ENCODE measurements around the gene RPS24.
"Not testable (repeated sequence)": the region's sequence is repeated elsewhere in the genome, so short reads cannot be mapped to it uniquely, and the experiment has no call there.

RPS24 gene

GRCh38 chr10:78069151-78069550 is 35.5 kb downstream of the RPS24 start:
- H3K27ac ChIP-seq (ENCODE audit: low read depth, low read length), result no peak overlapping the region
- H3K27me3 ChIP-seq (ENCODE audit: insufficient read depth, low read length), result peaks cover 12% of the 10 kb centered on the region; the same call in 1 of the 2 replicates
- no peaks in the 10 kb centered on the region for H3K4me1 ChIP-seq (ENCODE audit: control insufficient read depth, insufficient read depth, low read length, unreplicated experiment)
- no peak overlapping the region for H3K4me3 ChIP-seq (ENCODE audit: low read depth, low read length)
- no peak overlapping the region for H2AFZ ChIP-seq (ENCODE audit: low read length, unreplicated experiment)
- no peaks in the 10 kb centered on the region for H3K36me3 ChIP-seq (ENCODE audit: insufficient read depth, low read length)
- no peaks in the 10 kb centered on the region for H3K79me2 ChIP-seq (ENCODE audit: control insufficient read depth, insufficient read depth, low read length, unreplicated experiment)

GRCh38 chr10:78070064-78070463 is 36.4 kb downstream of the RPS24 start:
- not testable (repeated sequence) for H3K4me1 ChIP-seq (ENCODE audit: control insufficient read depth, insufficient read depth, low read length, unreplicated experiment); H3K36me3 ChIP-seq (ENCODE audit: insufficient read depth, low read length); H3K4me3 ChIP-seq (ENCODE audit: low read depth, low read length); H2AFZ ChIP-seq (ENCODE audit: low read length, unreplicated experiment); H3K27ac ChIP-seq (ENCODE audit: low read depth, low read length); H3K79me2 ChIP-seq (ENCODE audit: control insufficient read depth, insufficient read depth, low read length, unreplicated experiment)
- H3K27me3 ChIP-seq (ENCODE audit: insufficient read depth, low read length), result peaks cover 12% of the 10 kb centered on the region; the same call in 1 of the 2 replicates

- Histone ChIP-seq H2AFZ (ENCODE audit: low read length, unreplicated experiment) (no peak overlapping the region), H3K27me3 (ENCODE audit: insufficient read depth, low read length) (peaks cover 12% of the 10 kb centered on the region; the same call in 1 of the 2 replicates), H3K36me3 (ENCODE audit: insufficient read depth, low read length) (no peaks in the 10 kb centered on the region), H3K27ac (ENCODE audit: low read depth, low read length) (no peak overlapping the region), H3K79me2 (ENCODE audit: control insufficient read depth, insufficient read depth, low read length, unreplicated experiment) (no peaks in the 10 kb centered on the region), H3K4me3 (ENCODE audit: low read depth, low read length) (no peak overlapping the region), H3K4me1 (ENCODE audit: control insufficient read depth, insufficient read depth, low read length, unreplicated experiment) (no peaks in the 10 kb centered on the region)
Observed at GRCh38 chr10:78070726-78071125, 37.1 kb downstream of the RPS24 start.

- Histone ChIP-seq H2AFZ (ENCODE audit: low read length, unreplicated experiment) (no peak overlapping the region), H3K4me1 (ENCODE audit: control insufficient read depth, insufficient read depth, low read length, unreplicated experiment) (no peaks in the 10 kb centered on the region), H3K36me3 (ENCODE audit: insufficient read depth, low read length) (no peaks in the 10 kb centered on the region), H3K79me2 (ENCODE audit: control insufficient read depth, insufficient read depth, low read length, unreplicated experiment) (no peaks in the 10 kb centered on the region), H3K27ac (ENCODE audit: low read depth, low read length) (no peak overlapping the region), H3K4me3 (ENCODE audit: low read depth, low read length) (no peak overlapping the region), H3K27me3 (ENCODE audit: insufficient read depth, low read length) (peaks cover 12% of the 10 kb centered on the region; the same call in 1 of the 2 replicates)
Observed at GRCh38 chr10:78071140-78071856, 37.6 kb downstream of the RPS24 start.

DNA sequence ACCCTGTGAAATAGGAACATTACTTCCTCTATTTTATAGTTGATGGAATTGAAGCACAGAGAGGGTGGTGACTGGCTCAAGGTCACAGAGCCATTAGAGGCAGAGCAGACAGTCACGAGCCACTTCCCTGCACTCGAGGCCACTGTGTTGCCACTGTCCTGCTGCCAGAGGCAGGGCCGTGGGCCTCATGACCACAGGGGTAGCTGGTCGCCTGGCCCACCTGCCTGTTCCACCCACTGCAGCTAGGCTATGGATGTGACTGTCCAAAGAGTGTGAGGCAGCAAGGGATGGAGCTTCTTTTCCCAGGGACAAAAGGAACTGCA is 38.2 kb downstream of the RPS24 start:
- H3K27ac ChIP-seq (ENCODE audit: low read depth, low read length), result no peak overlapping the region
- no peaks in the 10 kb centered on the region for H3K79me2 ChIP-seq (ENCODE audit: control insufficient read depth, insufficient read depth, low read length, unreplicated experiment)
- no peak overlapping the region for H2AFZ ChIP-seq (ENCODE audit: low read length, unreplicated experiment)
- H3K27me3 ChIP-seq (ENCODE audit: insufficient read depth, low read length), result peaks cover 12% of the 10 kb centered on the region; the same call in 1 of the 2 replicates
- no peaks in the 10 kb centered on the region for H3K4me1 ChIP-seq (ENCODE audit: control insufficient read depth, insufficient read depth, low read length, unreplicated experiment)
- H3K4me3 ChIP-seq (ENCODE audit: low read depth, low read length), result no peak overlapping the region
- H3K36me3 ChIP-seq (ENCODE audit: insufficient read depth, low read length), result no peaks in the 10 kb centered on the region

DNA sequence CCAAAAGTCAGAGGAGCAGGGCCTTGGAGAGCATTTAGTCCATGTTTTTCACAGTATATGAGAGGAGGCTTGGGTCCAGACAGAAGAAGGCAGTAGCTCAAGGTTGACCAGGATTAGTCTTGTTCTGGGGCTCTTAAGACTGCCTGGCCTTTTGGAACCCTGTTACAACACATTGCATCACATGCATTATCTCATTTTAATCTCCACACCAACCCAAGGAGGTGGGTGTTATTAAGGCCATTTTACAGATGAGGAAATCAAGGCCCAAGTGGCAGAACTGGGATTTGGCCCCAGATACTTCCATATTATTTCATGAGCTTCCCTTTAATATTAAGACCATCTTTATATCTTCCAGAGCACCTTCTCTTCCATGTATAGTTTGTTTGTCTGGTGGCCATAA is 38.8 kb downstream of the RPS24 start:
- H3K79me2 ChIP-seq (ENCODE audit: control insufficient read depth, insufficient read depth, low read length, unreplicated experiment), result no peaks in the 10 kb centered on the region
- H3K4me1 ChIP-seq (ENCODE audit: control insufficient read depth, insufficient read depth, low read length, unreplicated experiment), result no peaks in the 10 kb centered on the region
- no peak overlapping the region for H3K27ac ChIP-seq (ENCODE audit: low read depth, low read length)
- H3K36me3 ChIP-seq (ENCODE audit: insufficient read depth, low read length), result no peaks in the 10 kb centered on the region
- H3K4me3 ChIP-seq (ENCODE audit: low read depth, low read length), result no peak overlapping the region
- peaks cover 12% of the 10 kb centered on the region; the same call in 1 of the 2 replicates for H3K27me3 ChIP-seq (ENCODE audit: insufficient read depth, low read length)
- H2AFZ ChIP-seq (ENCODE audit: low read length, unreplicated experiment), result no peak overlapping the region

DNA sequence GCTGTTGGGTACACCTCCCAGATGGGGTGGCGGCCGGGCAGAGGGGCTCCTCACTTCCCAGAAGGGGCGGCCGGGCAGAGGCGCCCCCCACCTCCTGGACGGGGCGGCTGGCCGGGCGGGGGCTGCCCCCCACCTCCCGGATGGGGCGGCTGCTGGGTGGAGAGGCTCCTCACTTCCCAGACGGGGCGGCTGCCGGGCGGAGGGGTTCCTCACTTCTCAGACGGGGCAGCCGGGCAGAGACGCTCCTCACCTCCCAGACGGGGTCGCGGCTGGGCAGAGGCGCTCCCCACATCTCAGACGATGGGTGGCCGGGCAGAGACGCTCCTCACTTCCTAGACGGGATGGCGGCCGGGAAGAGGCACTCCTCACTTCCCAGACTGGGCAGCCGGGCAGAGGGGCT is 42.1 kb downstream of the RPS24 start:
- H3K4me1 ChIP-seq (ENCODE audit: control insufficient read depth, insufficient read depth, low read length, unreplicated experiment); H3K27ac ChIP-seq (ENCODE audit: low read depth, low read length); H3K4me3 ChIP-seq (ENCODE audit: low read depth, low read length); H2AFZ ChIP-seq (ENCODE audit: low read length, unreplicated experiment); H3K27me3 ChIP-seq (ENCODE audit: insufficient read depth, low read length); H3K36me3 ChIP-seq (ENCODE audit: insufficient read depth, low read length); H3K79me2 ChIP-seq (ENCODE audit: control insufficient read depth, insufficient read depth, low read length, unreplicated experiment): not testable (repeated sequence)

GRCh38 chr10:78078539-78079330 is 45.1 kb downstream of the RPS24 start:
- Histone ChIP-seq H3K79me2 (ENCODE audit: control insufficient read depth, insufficient read depth, low read length, unreplicated experiment) (no peaks in the 10 kb centered on the region), H3K36me3 (ENCODE audit: insufficient read depth, low read length) (no peaks in the 10 kb centered on the region), H3K4me1 (ENCODE audit: control insufficient read depth, insufficient read depth, low read length, unreplicated experiment) (no peaks in the 10 kb centered on the region), H3K27me3 (ENCODE audit: insufficient read depth, low read length) (no peaks in the 10 kb centered on the region; the same call in 1 of the 2 replicates), H3K27ac (ENCODE audit: low read depth, low read length) (no peak overlapping the region), H3K4me3 (ENCODE audit: low read depth, low read length) (no peak overlapping the region), H2AFZ (ENCODE audit: low read length, unreplicated experiment) (no peak overlapping the region)

DNA sequence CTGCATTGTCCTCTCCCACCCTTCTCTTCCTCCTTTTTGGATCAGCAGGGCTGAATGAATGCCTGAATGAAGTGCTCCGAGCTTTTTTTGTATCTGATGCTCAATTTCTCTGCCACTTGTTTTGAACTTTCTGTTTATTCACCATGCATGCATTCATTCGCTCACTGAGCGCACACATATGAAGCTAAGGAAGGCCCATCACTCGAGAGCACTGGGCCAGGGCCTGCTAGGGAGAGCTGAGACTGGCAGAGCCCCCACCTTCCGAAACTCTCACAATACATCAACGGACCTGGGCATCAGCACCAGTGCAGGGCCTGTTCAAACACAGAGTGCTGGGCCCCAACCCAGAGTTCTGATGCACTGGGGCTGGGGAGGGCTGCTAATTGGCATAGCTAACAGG is 45.7 kb downstream of the RPS24 start:
- Histone ChIP-seq H3K79me2 (ENCODE audit: control insufficient read depth, insufficient read depth, low read length, unreplicated experiment) (no peaks in the 10 kb centered on the region), H3K27me3 (ENCODE audit: insufficient read depth, low read length) (peaks cover 2% of the 10 kb centered on the region; the same call in 1 of the 2 replicates), H2AFZ (ENCODE audit: low read length, unreplicated experiment) (no peak overlapping the region), H3K36me3 (ENCODE audit: insufficient read depth, low read length) (no peaks in the 10 kb centered on the region), H3K4me3 (ENCODE audit: low read depth, low read length) (no peak overlapping the region), H3K4me1 (ENCODE audit: control insufficient read depth, insufficient read depth, low read length, unreplicated experiment) (no peaks in the 10 kb centered on the region), H3K27ac (ENCODE audit: low read depth, low read length) (no peak overlapping the region)

- Histone ChIP-seq H3K79me2 (ENCODE audit: control insufficient read depth, insufficient read depth, low read length, unreplicated experiment) (no peaks in the 10 kb centered on the region), H3K27me3 (ENCODE audit: insufficient read depth, low read length) (peaks cover 14% of the 10 kb centered on the region; the same call in 1 of the 2 replicates), H2AFZ (ENCODE audit: low read length, unreplicated experiment) (no peak overlapping the region), H3K27ac (ENCODE audit: low read depth, low read length) (no peak overlapping the region), H3K4me1 (ENCODE audit: control insufficient read depth, insufficient read depth, low read length, unreplicated experiment) (no peaks in the 10 kb centered on the region), H3K36me3 (ENCODE audit: insufficient read depth, low read length) (no peaks in the 10 kb centered on the region), H3K4me3 (ENCODE audit: low read depth, low read length) (no peak overlapping the region)
Observed at GRCh38 chr10:78081292-78081691, 47.6 kb downstream of the RPS24 start.

DNA sequence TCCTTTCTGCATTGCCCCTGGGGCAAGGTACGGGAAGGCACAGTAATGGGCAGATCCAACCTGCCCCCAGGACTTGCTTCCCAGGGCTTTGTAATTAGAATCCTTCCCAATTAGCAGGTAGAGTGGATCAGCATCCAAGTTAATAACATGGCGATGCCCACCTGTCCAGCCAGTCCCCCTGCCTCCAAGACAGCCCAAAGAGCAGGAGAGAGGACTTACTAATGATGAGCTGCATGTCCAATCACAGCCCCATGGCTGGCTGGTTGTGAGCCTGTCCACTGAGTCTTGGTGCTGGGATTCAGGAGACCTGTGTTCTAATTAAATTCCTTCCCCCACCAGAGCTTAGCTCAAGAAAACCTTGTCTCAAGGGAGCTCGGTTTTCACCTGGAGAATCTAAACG is 49.0 kb downstream of the RPS24 start:
- no peaks in the 10 kb centered on the region for H3K36me3 ChIP-seq (ENCODE audit: insufficient read depth, low read length)
- no peak overlapping the region for H2AFZ ChIP-seq (ENCODE audit: low read length, unreplicated experiment)
- H3K4me1 ChIP-seq (ENCODE audit: control insufficient read depth, insufficient read depth, low read length, unreplicated experiment), result no peaks in the 10 kb centered on the region
- H3K4me3 ChIP-seq (ENCODE audit: low read depth, low read length), result no peak overlapping the region
- H3K79me2 ChIP-seq (ENCODE audit: control insufficient read depth, insufficient read depth, low read length, unreplicated experiment), result no peaks in the 10 kb centered on the region
- no peak overlapping the region for H3K27ac ChIP-seq (ENCODE audit: low read depth, low read length)
- peaks cover 26% of the 10 kb centered on the region for H3K27me3 ChIP-seq (ENCODE audit: insufficient read depth, low read length)

Data from ACC112 (cell line).